H9 (cell line): ENCODE data around the gene CSNK2B. TPM values are rescaled to one million over a fixed set of nuclear protein-coding genes. Genes with fewer than 3 reads are reported as not detected.
A peak's percentile ranks its signal among the peaks of the same experiment; 100 is the strongest.

Source experiments
- DNase-seq: peaks from one replicate; pipeline ENCODE4 v3.0.0-alpha.2; 2017
- H2AFZ ChIP-seq: one replicate; pipeline ENCODE4 v1.6.1; 2013; ENCODE audit warnings: mild to moderate bottlenecking, low read length, control low read depth, moderate library complexity
- H2AK5ac ChIP-seq: 2 replicates; pipeline ENCODE4 v1.6.1; 2013; ENCODE audit warnings: low read length, control low read depth, mixed read lengths; ENCODE audit not compliant: insufficient read length
- H2BK120ac ChIP-seq: one replicate; pipeline ENCODE4 v1.6.1; 2013; ENCODE audit warnings: low read depth, mild to moderate bottlenecking, low read length, control low read depth, inconsistent platforms; ENCODE audit not compliant: poor library complexity, severe bottlenecking
- H2BK12ac ChIP-seq: 2 replicates; pipeline ENCODE4 v1.6.1; 2013; ENCODE audit warnings: low read length, control low read depth, mixed read lengths, low read depth; ENCODE audit not compliant: insufficient read length
- H2BK15ac ChIP-seq: 2 replicates; pipeline ENCODE4 v1.6.1; 2013; ENCODE audit warnings: low read depth, low read length, control low read depth
- H2BK20ac ChIP-seq: one replicate; pipeline ENCODE4 v1.6.1; 2013; ENCODE audit warnings: low read depth, mild to moderate bottlenecking, low read length, control low read depth, inconsistent platforms; ENCODE audit not compliant: poor library complexity, severe bottlenecking
- H2BK5ac ChIP-seq: 2 replicates; pipeline ENCODE4 v1.6.1; 2013; ENCODE audit warnings: low read length, control low read depth, mixed read lengths; ENCODE audit not compliant: insufficient read length
- H3K14ac ChIP-seq: 2 replicates; pipeline ENCODE4 v1.6.1; 2013; ENCODE audit warnings: low read length, control low read depth; ENCODE audit not compliant: insufficient read depth
- H3K18ac ChIP-seq: 2 replicates; pipeline ENCODE4 v1.6.1; 2013; ENCODE audit warnings: low read depth, mild to moderate bottlenecking, mixed read lengths, low read length, control low read depth; ENCODE audit not compliant: insufficient read length
- H3K23ac ChIP-seq: 2 replicates; pipeline ENCODE4 v1.6.1; 2013; ENCODE audit warnings: low read length, control low read depth, mixed read lengths, low read depth; ENCODE audit not compliant: insufficient read length
- H3K23me2 ChIP-seq: 2 replicates; pipeline ENCODE4 v1.6.1; 2013; ENCODE audit warnings: low read depth, mild to moderate bottlenecking, mixed read lengths, low read length, control low read depth; ENCODE audit not compliant: insufficient read length, poor library complexity, severe bottlenecking
- H3K27ac ChIP-seq: 2 replicates; pipeline ENCODE4 v1.5.1; 2013; ENCODE audit warnings: low read length, control low read depth, mixed read lengths, low read depth; ENCODE audit not compliant: insufficient read length
- H3K27me3 ChIP-seq: 2 replicates; pipeline ENCODE4 v1.6.1; 2013; ENCODE audit warnings: low read length, control low read depth, inconsistent platforms; ENCODE audit not compliant: insufficient read depth
- H3K4ac ChIP-seq: 2 replicates; pipeline ENCODE4 v1.6.1; 2013; ENCODE audit warnings: low read depth, mild to moderate bottlenecking, control low read depth, inconsistent platforms, low read length, moderate library complexity
- H3K4me1 ChIP-seq: 2 replicates; pipeline ENCODE4 v1.6.1; 2013; ENCODE audit warnings: low read length, control low read depth, inconsistent platforms; ENCODE audit not compliant: insufficient read depth
- H3K4me2 ChIP-seq: 2 replicates; pipeline ENCODE4 v1.6.1; 2013; ENCODE audit warnings: low read length, control low read depth, mixed read lengths; ENCODE audit not compliant: insufficient read length, insufficient read depth
- H3K56ac ChIP-seq: 2 replicates; pipeline ENCODE4 v1.6.1; 2013; ENCODE audit warnings: low read depth, mild to moderate bottlenecking, mixed read lengths, low read length, control low read depth; ENCODE audit not compliant: insufficient read length
- H3K79me1 ChIP-seq: 2 replicates; pipeline ENCODE4 v1.6.1; 2013; ENCODE audit warnings: low read depth, mild to moderate bottlenecking, moderate library complexity, low read length, control low read depth, inconsistent platforms; ENCODE audit not compliant: insufficient read depth, poor library complexity, severe bottlenecking
- H3K79me2 ChIP-seq: 2 replicates; pipeline ENCODE4 v1.6.1; 2013; ENCODE audit warnings: low read length, control low read depth, inconsistent platforms; ENCODE audit not compliant: insufficient read depth
- H3K9ac ChIP-seq: 2 replicates; pipeline ENCODE4 v1.6.1; 2013; ENCODE audit warnings: low read length, control low read depth, mixed read lengths; ENCODE audit not compliant: insufficient read length; ENCODE audit errors: extremely low read depth
- H3K9me3 ChIP-seq: one replicate; pipeline ENCODE4 v1.6.1; 2013; ENCODE audit warnings: low read depth, low read length, inconsistent platforms; ENCODE audit not compliant: control insufficient read depth
- H3T11ph ChIP-seq: one replicate; pipeline ENCODE4 v1.6.1; 2013; ENCODE audit warnings: mild to moderate bottlenecking, low read length, control low read depth, inconsistent platforms
- H4K20me1 ChIP-seq: one replicate; pipeline ENCODE4 v1.6.1; 2013; ENCODE audit not compliant: control insufficient read depth, insufficient read length, insufficient read depth
- H4K5ac ChIP-seq: 2 replicates; pipeline ENCODE4 v1.6.1; 2013; ENCODE audit warnings: low read depth, mild to moderate bottlenecking, mixed read lengths, low read length, control low read depth; ENCODE audit not compliant: insufficient read length
- H4K8ac ChIP-seq: replicated peaks from 2 replicates; pipeline ENCODE4 v1.6.1; 2013; ENCODE audit warnings: low read length, control low read depth, mixed read lengths, low read depth; ENCODE audit not compliant: insufficient read length
- H4K91ac ChIP-seq: 2 replicates; pipeline ENCODE4 v1.6.1; 2013; ENCODE audit warnings: low read depth, mild to moderate bottlenecking, moderate library complexity, mixed read lengths, low read length, control low read depth; ENCODE audit not compliant: insufficient read length
- H3K27ac Mint-ChIP-seq, 3 experiments: 2 replicates in 2 of 3; 3 replicates in 1 of 3; pipeline ENCODE4 v1.8.0; 2020 to 2021; ENCODE audit warnings: mixed read lengths in 3 of 3, mild to moderate bottlenecking in 1 of 3, moderate library complexity in 1 of 3
- H3K27me3 Mint-ChIP-seq: 2 replicates; pipeline ENCODE4 v1.8.0; 2021; ENCODE audit warnings: low read depth, mild to moderate bottlenecking, moderate library complexity, mixed read lengths
- H3K36me3 Mint-ChIP-seq, 3 experiments: 2 replicates in 2 of 3; 3 replicates in 1 of 3; pipeline ENCODE4 v1.8.0; 2020 to 2021; ENCODE audit warnings: low read depth in 3 of 3, mixed read lengths in 3 of 3; ENCODE audit not compliant: insufficient read depth in 1 of 3
- H3K4me1 Mint-ChIP-seq, 2 experiments: 2 replicates each; pipeline ENCODE4 v1.8.0; 2020; ENCODE audit warnings: mixed read lengths in 2 of 2
- H3K4me3 Mint-ChIP-seq, 2 experiments: 2 replicates in 1 of 2; 3 replicates in 1 of 2; pipeline ENCODE4 v1.8.0; 2020 to 2021; ENCODE audit warnings: mild to moderate bottlenecking in 2 of 2, mixed read lengths in 2 of 2, moderate library complexity in 1 of 2
- H3K9me3 Mint-ChIP-seq, 2 experiments: 2 replicates in 1 of 2; 3 replicates in 1 of 2; pipeline ENCODE4 v1.8.0; 2020; ENCODE audit warnings: mild to moderate bottlenecking in 2 of 2, mixed read lengths in 2 of 2, moderate library complexity in 1 of 2
- WGBS: extraction: QIAGEN DNeasy Blood & Tissue Kit; methylation state at CpG from one replicate; pipeline ENCODE4 v1.1.7; 2013; ENCODE audit warnings: missing lambda C conversion rate, low lambda C conversion rate, mixed read lengths; ENCODE audit not compliant: insufficient read length; ENCODE audit errors: extremely low coverage; 5-methylcytosine and 5-hydroxymethylcytosine counted together
- total RNA-seq: library from RNA; stranded (reverse); gene quantifications from 2 replicates; pipeline ENCODE4 v1.2.1, GENCODE V29; 2021
- TF ChIP-seq, protein P1 (sequence below): fragments of 200-600 bp; sonication (generic); conservative IDR thresholded peaks from 3 replicates; pipeline ENCODE4 v1.8.0; 2021; ENCODE audit warnings: antibody characterized with exemption, mild to moderate bottlenecking

Gene CSNK2B
- total RNA-seq, 1 experiment from 2014 or later, result 187 TPM

DNA sequence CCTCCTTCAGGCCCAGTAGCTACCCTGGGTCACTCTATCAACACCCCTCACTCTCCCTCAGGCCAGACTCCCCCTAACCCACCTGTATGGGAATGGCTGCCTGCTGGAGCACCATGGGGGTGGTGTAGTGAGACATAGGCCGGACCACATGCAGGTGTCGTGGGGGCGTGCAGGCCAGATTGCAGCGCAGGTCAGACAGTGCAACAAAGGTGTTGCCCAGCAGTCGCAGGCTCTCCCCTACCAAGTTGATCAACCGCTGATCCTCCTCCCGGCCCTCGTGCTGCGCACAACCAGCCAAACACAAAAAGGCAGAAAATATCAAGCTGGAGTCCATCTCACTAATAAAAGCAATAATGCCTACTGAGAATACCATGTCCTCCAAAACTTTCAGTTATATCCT is 20.6 kb upstream of the CSNK2B start:
- H3K27me3 ChIP-seq, result no peaks in the 10 kb centered on the region
- peak overlapping the region in 1 of 3 experiments; percentile 85; a peak in 3 of 7 replicates for H3K27ac Mint-ChIP-seq
- H3K36me3 Mint-ChIP-seq, result peaks cover 64 to 92% (median 89%) of the 10 kb centered on the region in 3 experiments

More for the DNA sequence above, 20.6 kb upstream of the CSNK2B start:
- Histone ChIP-seq H3K23ac (no peak overlapping the region), H2BK120ac (no peak overlapping the region), H2BK20ac (no peak overlapping the region), H2BK5ac (no peak overlapping the region), H3K18ac (no peak overlapping the region), H4K5ac (no peak overlapping the region), H4K8ac (no peak overlapping the region), H2BK12ac (no peak overlapping the region), H3K27ac (no peak overlapping the region), H4K20me1 (no peaks in the 10 kb centered on the region), H3K9ac (no peak overlapping the region), H3K4ac (no peak overlapping the region), H3K4me1 (no peaks in the 10 kb centered on the region), H4K91ac (no peak overlapping the region), H3K14ac (no peak overlapping the region), H3K23me2 (no peaks in the 10 kb centered on the region), H3K4me2 (no peak overlapping the region), H2AFZ (no peak overlapping the region), H3K79me1 (no peaks in the 10 kb centered on the region), H3K9me3 (no peaks in the 10 kb centered on the region), H3K79me2 (peaks cover 3% of the 10 kb centered on the region; the same call in 1 of the 2 replicates), H2AK5ac (no peak overlapping the region), H3K56ac (no peak overlapping the region), H2BK15ac (no peak overlapping the region), H3T11ph (no peak overlapping the region)
- Mint-ChIP-seq H3K4me1 (peaks cover 2 to 3% of the 10 kb centered on the region in 2 experiments; a peak in 1 of 4 replicates), H3K9me3 (no peaks in the 10 kb centered on the region), H3K27me3 (no peaks in the 10 kb centered on the region), H3K4me3 (no peak overlapping the region)
- WGBS, result no CpG with 5 or more reads among the region's 9 CpGs
- DNase-seq, result no peak
- TF ChIP-seq, protein P1, sequence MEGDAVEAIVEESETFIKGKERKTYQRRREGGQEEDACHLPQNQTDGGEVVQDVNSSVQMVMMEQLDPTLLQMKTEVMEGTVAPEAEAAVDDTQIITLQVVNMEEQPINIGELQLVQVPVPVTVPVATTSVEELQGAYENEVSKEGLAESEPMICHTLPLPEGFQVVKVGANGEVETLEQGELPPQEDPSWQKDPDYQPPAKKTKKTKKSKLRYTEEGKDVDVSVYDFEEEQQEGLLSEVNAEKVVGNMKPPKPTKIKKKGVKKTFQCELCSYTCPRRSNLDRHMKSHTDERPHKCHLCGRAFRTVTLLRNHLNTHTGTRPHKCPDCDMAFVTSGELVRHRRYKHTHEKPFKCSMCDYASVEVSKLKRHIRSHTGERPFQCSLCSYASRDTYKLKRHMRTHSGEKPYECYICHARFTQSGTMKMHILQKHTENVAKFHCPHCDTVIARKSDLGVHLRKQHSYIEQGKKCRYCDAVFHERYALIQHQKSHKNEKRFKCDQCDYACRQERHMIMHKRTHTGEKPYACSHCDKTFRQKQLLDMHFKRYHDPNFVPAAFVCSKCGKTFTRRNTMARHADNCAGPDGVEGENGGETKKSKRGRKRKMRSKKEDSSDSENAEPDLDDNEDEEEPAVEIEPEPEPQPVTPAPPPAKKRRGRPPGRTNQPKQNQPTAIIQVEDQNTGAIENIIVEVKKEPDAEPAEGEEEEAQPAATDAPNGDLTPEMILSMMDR, result no peak
